HEK293 (cell line): Measurements from ENCODE around the gene LMBR1.
A peak's percentile ranks its signal among the peaks of the same experiment; 100 is the strongest.

ENCODE experiments used
- AEBP2 ChIP-seq: fragments of 450-650 bp; formaldehyde crosslinking; IDR thresholded peaks from 2 replicates; pipeline ENCODE4 v1.5.1; 2016; ENCODE audit warnings: missing biosample characterization, missing genetic modification characterization, borderline replicate concordance
- BCL6B ChIP-seq: fragments of 450-650 bp; formaldehyde crosslinking; IDR thresholded peaks from 2 replicates; pipeline ENCODE4 v1.5.1; 2017; ENCODE audit warnings: missing biosample characterization, missing genetic modification characterization
- CTCF ChIP-seq: fragments of 450-650 bp; formaldehyde crosslinking; IDR thresholded peaks from 2 replicates; pipeline ENCODE4 v1.5.1; 2016; ENCODE audit warnings: missing biosample characterization, missing genetic modification characterization
- FEZF1 ChIP-seq: fragments of 450-650 bp; formaldehyde crosslinking; IDR thresholded peaks from 2 replicates; pipeline ENCODE4 v1.5.1; 2016; ENCODE audit warnings: missing biosample characterization, missing genetic modification characterization
- KLF17 ChIP-seq: fragments of 450-650 bp; formaldehyde crosslinking; IDR thresholded peaks from 2 replicates; pipeline ENCODE4 v1.5.1; 2016; ENCODE audit warnings: missing biosample characterization, missing genetic modification characterization
- REST ChIP-seq: fragments of 450-650 bp; formaldehyde crosslinking; IDR thresholded peaks from 2 replicates; pipeline ENCODE4 v1.5.1; 2016; ENCODE audit warnings: missing biosample characterization, missing genetic modification characterization
- TRIM28 ChIP-seq: IDR thresholded peaks from 2 replicates; pipeline ENCODE4 v1.6.1; 2011; ENCODE audit warnings: low read length, control low read depth, borderline replicate concordance
- ZBTB26 ChIP-seq: fragments of 450-650 bp; formaldehyde crosslinking; optimal IDR thresholded peaks from 2 replicates; pipeline ENCODE3; 2016; ENCODE audit warnings: missing biosample characterization, mild to moderate bottlenecking, missing genetic modification characterization
- ZBTB44 ChIP-seq: fragments of 450-650 bp; IDR thresholded peaks from 2 replicates; pipeline ENCODE4 v1.5.1; 2018; ENCODE audit warnings: missing biosample characterization, mild to moderate bottlenecking, missing genetic modification characterization
- ZBTB8A ChIP-seq: fragments of 450-650 bp; formaldehyde crosslinking; IDR thresholded peaks from 2 replicates; pipeline ENCODE4 v1.5.1; 2016; ENCODE audit warnings: missing biosample characterization, missing genetic modification characterization
- ZIC2 ChIP-seq: fragments of 450-650 bp; formaldehyde crosslinking; IDR thresholded peaks from 2 replicates; pipeline ENCODE4 v1.5.1; 2016; ENCODE audit warnings: missing biosample characterization, missing genetic modification characterization
- ZNF114 ChIP-seq: fragments of 450-650 bp; formaldehyde crosslinking; IDR thresholded peaks from 2 replicates; pipeline ENCODE4 v1.5.0; 2017; ENCODE audit warnings: missing biosample characterization, missing genetic modification characterization
- ZNF132 ChIP-seq: fragments of 450-650 bp; formaldehyde crosslinking; IDR thresholded peaks from 2 replicates; pipeline ENCODE4 v1.5.1; 2017; ENCODE audit warnings: missing biosample characterization, missing genetic modification characterization, borderline replicate concordance
- ZNF138 ChIP-seq: fragments of 450-650 bp; formaldehyde crosslinking; IDR thresholded peaks from 2 replicates; pipeline ENCODE4 v1.5.1; 2016; ENCODE audit warnings: missing biosample characterization, missing genetic modification characterization, borderline replicate concordance
- ZNF366 ChIP-seq: fragments of 450-650 bp; formaldehyde crosslinking; conservative IDR thresholded peaks from 2 replicates; pipeline ENCODE4 v1.5.1; 2016; ENCODE audit warnings: missing biosample characterization, missing genetic modification characterization
- ZNF404 ChIP-seq: fragments of 450-650 bp; formaldehyde crosslinking; IDR thresholded peaks from 2 replicates; pipeline ENCODE4 v1.5.1; 2017; ENCODE audit warnings: missing biosample characterization, missing genetic modification characterization
- ZNF549 ChIP-seq: fragments of 450-650 bp; IDR thresholded peaks from 2 replicates; pipeline ENCODE4 v1.5.1; 2018; ENCODE audit warnings: missing biosample characterization, missing genetic modification characterization, mild to moderate bottlenecking, inconsistent platforms, moderate library complexity
- ZNF571 ChIP-seq: fragments of 450-650 bp; formaldehyde crosslinking; IDR thresholded peaks from 2 replicates; pipeline ENCODE4 v1.5.0; 2017; ENCODE audit warnings: missing biosample characterization, missing genetic modification characterization
- ZNF596 ChIP-seq: fragments of 450-650 bp; IDR thresholded peaks from 2 replicates; pipeline ENCODE4 v1.5.0; 2018; ENCODE audit warnings: missing biosample characterization, mild to moderate bottlenecking, missing genetic modification characterization, moderate library complexity
- ZNF600 ChIP-seq: fragments of 450-650 bp; formaldehyde crosslinking; IDR thresholded peaks from 2 replicates; pipeline ENCODE4 v1.5.1; 2016; ENCODE audit warnings: missing biosample characterization, missing genetic modification characterization
- ZNF639 ChIP-seq: fragments of 450-650 bp; formaldehyde crosslinking; IDR thresholded peaks from 2 replicates; pipeline ENCODE4 v1.5.1; 2016; ENCODE audit warnings: missing biosample characterization, missing genetic modification characterization
- ZNF701 ChIP-seq: fragments of 450-650 bp; formaldehyde crosslinking; IDR thresholded peaks from 2 replicates; pipeline ENCODE4 v1.5.1; 2016; ENCODE audit warnings: missing biosample characterization, missing genetic modification characterization
- ZNF843 ChIP-seq: fragments of 450-650 bp; formaldehyde crosslinking; IDR thresholded peaks from 2 replicates; pipeline ENCODE4 v1.5.1; 2016; ENCODE audit warnings: missing biosample characterization, missing genetic modification characterization

The LMBR1 gene

GRCh38 chr7:156892081-156892800 is 742 bp downstream of the LMBR1 start (continued):
- TF ChIP-seq ZBTB26 (tag by site-specific recombination) = peak; percentile 64
- 0 out of 2 replicates have a peak, but pooled peaks have one; percentile 38 for TF ChIP-seq ZNF596 (tag by site-specific recombination)
- no peak for TF ChIP-seq ZNF404 (tag by site-specific recombination)
- TF ChIP-seq ZIC2 = no peak
- no peak for TF ChIP-seq FEZF1 (tag by site-specific recombination)
- TF ChIP-seq ZNF600 = peak; percentile 73
- TF ChIP-seq ZNF366 (tag by site-specific recombination) = peak; percentile 37; the same call in 1 of the 2 replicates
- no peak for TF ChIP-seq ZNF132 (tag by site-specific recombination)
- peak; percentile 23; the same call in 1 of the 2 replicates for TF ChIP-seq KLF17 (tag by site-specific recombination)
- TF ChIP-seq CTCF (tag by site-specific recombination) = no peak
- no peak for TF ChIP-seq ZNF138 (tag by site-specific recombination)
- no peak for TF ChIP-seq ZNF843
- TF ChIP-seq TRIM28 = no peak
- no peak for TF ChIP-seq BCL6B (tag by site-specific recombination)
- no peak for TF ChIP-seq ZNF639
- no peak for TF ChIP-seq ZNF571 (tag by site-specific recombination)
- no peak for TF ChIP-seq ZNF701
- no peak for TF ChIP-seq ZBTB44 (tag by site-specific recombination)
- TF ChIP-seq REST = no peak
- no peak for TF ChIP-seq AEBP2 (tag by site-specific recombination)
- TF ChIP-seq ZNF549 (tag by site-specific recombination) = no peak
- TF ChIP-seq ZNF114 (tag by site-specific recombination) = no peak
- TF ChIP-seq ZBTB8A (tag by site-specific recombination) = no peak
